Measurements from ENCODE around the gene ADM5.
A peak's percentile ranks its signal among the peaks of the same experiment; 100 is the strongest.

The ADM5 gene

GRCh38 chr19:49680421-49681351 is 8.7 kb upstream of the ADM5 start:
- DNase-seq (ENCODE audit: low spot score): peak; percentile 92

- no peak for DNase-seq (ENCODE audit: low spot score)
These were observed 7.6 kb upstream of the ADM5 start for GRCh38 chr19:49681830-49682229.

GRCh38 chr19:49682274-49682673 is 7.1 kb upstream of the ADM5 start:
- DNase-seq (ENCODE audit: low spot score): no peak

GRCh38 chr19:49683814-49684250 is 5.6 kb upstream of the ADM5 start:
- DNase-seq (ENCODE audit: low spot score): no peak

GRCh38 chr19:49684251-49684982 is 5.0 kb upstream of the ADM5 start:
- DNase-seq (ENCODE audit: low spot score): no peak

GRCh38 chr19:49684983-49685553 is 4.3 kb upstream of the ADM5 start:
- DNase-seq (ENCODE audit: low spot score): no peak

GRCh38 chr19:49685845-49686332 is 3.5 kb upstream of the ADM5 start:
- no peak for DNase-seq (ENCODE audit: low spot score)

- no peak for DNase-seq (ENCODE audit: low spot score)
These were observed 2.8 kb upstream of the ADM5 start for GRCh38 chr19:49686503-49687088.

- DNase-seq (ENCODE audit: low spot score): no peak
These were observed 2.2 kb upstream of the ADM5 start for GRCh38 chr19:49687150-49687549.

GRCh38 chr19:49687566-49688316 is 1.7 kb upstream of the ADM5 start:
- DNase-seq (ENCODE audit: low spot score): no peak

GRCh38 chr19:49688531-49689132 is 762 bp upstream of the ADM5 start:
- no peak for DNase-seq (ENCODE audit: low spot score)

- no peak for DNase-seq (ENCODE audit: low spot score)
These were observed 773 bp downstream of the ADM5 start for GRCh38 chr19:49690079-49690655.

- DNase-seq (ENCODE audit: low spot score): peak; percentile 52
These were observed 1.4 kb downstream of the ADM5 start, which contains the start of gene CPT1C for GRCh38 chr19:49690656-49691242. CPT1C (plus strand) TSS chr19:49691116; CDS start chr19:49692253, 1,137 bp downstream.

- no peak for DNase-seq (ENCODE audit: low spot score)
These were observed 2.1 kb downstream of the ADM5 start for GRCh38 chr19:49691243-49692146.

GRCh38 chr19:49692147-49692506 is 2.7 kb downstream of the ADM5 start:
- DNase-seq (ENCODE audit: low spot score): no peak

GRCh38 chr19:49696115-49696514 is 6.7 kb downstream of the ADM5 start:
- DNase-seq (ENCODE audit: low spot score): no peak

- DNase-seq (ENCODE audit: low spot score): no peak
These were observed 7.5 kb downstream of the ADM5 start for GRCh38 chr19:49696865-49697264.

GRCh38 chr19:49699364-49699763 is 10.0 kb downstream of the ADM5 start:
- DNase-seq (ENCODE audit: low spot score): no peak

GRCh38 chr19:49700563-49700962 is 11.2 kb downstream of the ADM5 start:
- DNase-seq (ENCODE audit: low spot score): no peak

Data from CD4-positive, alpha-beta T cell treated with Interleukin-15 for 4 hours (primary cell).